HEK293 (cell line): Measurements from ENCODE around the gene PPP4R1.

ENCODE experiments used
- CTCF ChIA-PET: fragments of 350-600 bp; formaldehyde crosslinking; extraction: SDS; loops from one replicate; lab custom pipeline; 2021; ENCODE audit warnings: antibody characterized with exemption; lab: Yijun Ruan, JAX
- POLR2A ChIA-PET: fragments of 300-600 bp; formaldehyde crosslinking; extraction: SDS; loops from one replicate; lab custom pipeline; 2020; ENCODE audit warnings: antibody characterized with exemption, inconsistent platforms; lab: Yijun Ruan, JAX
- H3K27ac ChIP-seq: fragments of 200-500 bp; sonication (Bioruptor generic); 2 replicates; pipeline ENCODE4 v1.5.1; 2014; ENCODE audit warnings: low read depth, low read length, control low read depth, inconsistent platforms; ENCODE audit errors: extremely low read depth
- H3K36me3 ChIP-seq, 2 experiments: fragments of 200-500 bp in 1 of 2; sonication (Bioruptor generic) in 1 of 2; 1 replicate in 1 of 2; 2 replicates in 1 of 2; pipeline ENCODE4 v1.5.1; 2014 to 2017; ENCODE audit warnings: inconsistent platforms in 2 of 2, low read length in 2 of 2; ENCODE audit not compliant: control insufficient read depth in 2 of 2, insufficient read depth in 1 of 2
- H3K4me1 ChIP-seq: fragments of 200-500 bp; sonication (Bioruptor generic); 2 replicates; pipeline ENCODE4 v1.5.1; 2014; ENCODE audit warnings: mild to moderate bottlenecking, low read length, inconsistent platforms; ENCODE audit not compliant: control insufficient read depth, insufficient read depth
- H3K4me3 ChIP-seq: 2 replicates; pipeline ENCODE4 v1.5.1; 2011; ENCODE audit warnings: low read depth, mild to moderate bottlenecking, control low read depth, low read length, moderate library complexity
- H3K9me3 ChIP-seq: fragments of 200-500 bp; sonication (Bioruptor generic); 2 replicates; pipeline ENCODE4 v1.5.1; 2014; ENCODE audit warnings: low read depth, low read length, inconsistent platforms; ENCODE audit not compliant: control insufficient read depth, insufficient read depth
- FEZF1 ChIP-seq: fragments of 450-650 bp; formaldehyde crosslinking; IDR thresholded peaks from 2 replicates; pipeline ENCODE4 v1.5.1; 2016; ENCODE audit warnings: missing biosample characterization, missing genetic modification characterization
- GLI2 ChIP-seq: fragments of 450-650 bp; formaldehyde crosslinking; IDR thresholded peaks from 2 replicates; pipeline ENCODE4; 2017; ENCODE audit warnings: missing biosample characterization, missing genetic modification characterization, low read depth, borderline replicate concordance
- REPIN1 ChIP-seq: fragments of 450-650 bp; formaldehyde crosslinking; IDR thresholded peaks from 2 replicates; pipeline ENCODE4 v1.5.1; 2017; ENCODE audit warnings: missing biosample characterization, missing genetic modification characterization, low read depth
- TCF7L2 ChIP-seq: IDR thresholded peaks from 2 replicates; pipeline ENCODE4 v1.6.1; 2011; ENCODE audit warnings: low read depth, mild to moderate bottlenecking, inconsistent platforms, low read length, moderate library complexity, borderline replicate concordance
- ZBTB10 ChIP-seq: fragments of 450-650 bp; formaldehyde crosslinking; IDR thresholded peaks from 2 replicates; pipeline ENCODE4 v1.5.1; 2016; ENCODE audit warnings: missing biosample characterization, missing genetic modification characterization
- ZFP3 ChIP-seq: fragments of 450-650 bp; formaldehyde crosslinking; IDR thresholded peaks from 2 replicates; pipeline ENCODE4 v1.5.1; 2016; ENCODE audit warnings: low read depth, missing biosample characterization, missing genetic modification characterization
- ZFP69B ChIP-seq: fragments of 450-650 bp; formaldehyde crosslinking; IDR thresholded peaks from 2 replicates; pipeline ENCODE4 v1.5.1; 2016; ENCODE audit warnings: missing biosample characterization, missing genetic modification characterization
- ZIC2 ChIP-seq: fragments of 450-650 bp; formaldehyde crosslinking; IDR thresholded peaks from 2 replicates; pipeline ENCODE4 v1.5.1; 2016; ENCODE audit warnings: missing biosample characterization, missing genetic modification characterization
- ZNF112 ChIP-seq: fragments of 450-650 bp; formaldehyde crosslinking; IDR thresholded peaks from 2 replicates; pipeline ENCODE4 v1.5.0; 2017; ENCODE audit warnings: missing biosample characterization, missing genetic modification characterization
- ZNF140 ChIP-seq: fragments of 450-650 bp; formaldehyde crosslinking; IDR thresholded peaks from 2 replicates; pipeline ENCODE4 v1.5.1; 2016; ENCODE audit warnings: missing biosample characterization, missing genetic modification characterization
- ZNF184 ChIP-seq: fragments of 450-650 bp; IDR thresholded peaks from 2 replicates; pipeline ENCODE4 v1.5.1; 2018; ENCODE audit warnings: missing biosample characterization, mild to moderate bottlenecking, missing genetic modification characterization
- ZNF202 ChIP-seq: fragments of 450-650 bp; formaldehyde crosslinking; IDR thresholded peaks from 2 replicates; pipeline ENCODE4 v1.5.1; 2016; ENCODE audit warnings: missing biosample characterization, missing genetic modification characterization, borderline replicate concordance
- ZNF660 ChIP-seq: fragments of 450-650 bp; IDR thresholded peaks from 2 replicates; pipeline ENCODE4 v1.5.1; 2018; ENCODE audit warnings: missing biosample characterization, mild to moderate bottlenecking, missing genetic modification characterization
- ZNF707 ChIP-seq: fragments of 450-650 bp; formaldehyde crosslinking; IDR thresholded peaks from 2 replicates; pipeline ENCODE4 v1.5.1; 2016; ENCODE audit warnings: missing biosample characterization, missing genetic modification characterization
- TF ChIP-seq, protein P1 (sequence below): fragments of 450-650 bp; formaldehyde crosslinking; IDR thresholded peaks from 2 replicates; pipeline ENCODE4; 2016; ENCODE audit warnings: missing biosample characterization, missing genetic modification characterization
- TF ChIP-seq, protein P2 (sequence below): fragments of 450-650 bp; formaldehyde crosslinking; IDR thresholded peaks from 2 replicates; pipeline ENCODE4 v1.5.1; 2017; ENCODE audit warnings: missing biosample characterization, missing genetic modification characterization
- TF ChIP-seq, protein P3 (sequence below): fragments of 450-650 bp; formaldehyde crosslinking; IDR thresholded peaks from 2 replicates; pipeline ENCODE4 v1.5.0; 2017; ENCODE audit warnings: missing biosample characterization, missing genetic modification characterization, borderline replicate concordance

Gene PPP4R1

GRCh38 chr18:9575558-9575957, 38.8 kb downstream of the PPP4R1 start (continued):
- TF ChIP-seq GLI2 (tag by site-specific recombination) = no peak
- peak; percentile 79; the same call in 1 of the 2 replicates for TF ChIP-seq ZNF660 (tag by site-specific recombination)

DNA sequence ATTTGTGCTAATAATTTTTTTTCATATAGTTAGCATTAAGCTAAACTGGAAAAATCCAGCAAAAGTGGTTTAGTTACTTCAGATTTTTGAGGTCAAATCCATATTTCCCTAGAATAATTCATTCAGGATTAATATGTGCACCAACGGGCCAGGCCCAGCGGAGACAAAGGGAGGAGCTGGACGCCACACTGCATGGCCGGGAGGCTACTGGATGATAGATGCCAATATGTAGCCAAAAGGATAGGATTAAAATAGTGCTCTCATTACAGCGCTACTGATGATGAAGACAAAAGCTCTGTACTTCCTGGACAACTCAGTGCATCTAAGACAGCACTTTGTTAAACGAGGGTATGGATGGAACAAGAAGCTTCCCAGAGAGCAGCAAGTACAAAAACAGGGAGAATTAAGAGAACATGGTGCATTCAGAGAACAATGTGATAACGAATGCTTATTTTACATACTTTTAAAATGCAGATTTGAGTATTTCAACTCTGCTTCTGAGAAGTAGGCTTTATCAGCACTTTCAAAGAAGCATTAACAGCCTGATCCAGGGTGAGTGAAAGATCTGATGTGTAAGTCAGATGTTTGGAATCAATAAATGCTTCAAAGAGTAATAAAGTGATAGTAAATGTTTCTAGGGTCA, 39.8 kb downstream of the PPP4R1 start:
- TF ChIP-seq, protein P1, sequence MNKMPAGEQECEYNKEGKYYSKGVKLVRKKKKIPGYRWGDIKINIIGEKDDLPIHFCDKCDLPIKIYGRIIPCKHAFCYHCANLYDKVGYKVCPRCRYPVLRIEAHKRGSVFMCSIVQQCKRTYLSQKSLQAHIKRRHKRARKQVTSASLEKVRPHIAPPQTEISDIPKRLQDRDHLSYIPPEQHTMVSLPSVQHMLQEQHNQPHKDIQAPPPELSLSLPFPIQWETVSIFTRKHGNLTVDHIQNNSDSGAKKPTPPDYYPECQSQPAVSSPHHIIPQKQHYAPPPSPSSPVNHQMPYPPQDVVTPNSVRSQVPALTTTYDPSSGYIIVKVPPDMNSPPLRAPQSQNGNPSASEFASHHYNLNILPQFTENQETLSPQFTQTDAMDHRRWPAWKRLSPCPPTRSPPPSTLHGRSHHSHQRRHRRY (tag by site-specific recombination) = no peak
- TF ChIP-seq ZNF202 (no peak), ZIC2 (tag by site-specific recombination) (no peak), TCF7L2 (no peak), ZNF140 (no peak), REPIN1 (tag by site-specific recombination) (no peak), ZNF184 (no peak), ZFP69B (no peak), ZBTB10 (no peak), ZNF112 (tag by site-specific recombination) (no peak), ZFP3 (tag by site-specific recombination) (no peak), FEZF1 (tag by site-specific recombination) (no peak), ZNF707 (tag by site-specific recombination) (no peak)
- TF ChIP-seq, protein P2, sequence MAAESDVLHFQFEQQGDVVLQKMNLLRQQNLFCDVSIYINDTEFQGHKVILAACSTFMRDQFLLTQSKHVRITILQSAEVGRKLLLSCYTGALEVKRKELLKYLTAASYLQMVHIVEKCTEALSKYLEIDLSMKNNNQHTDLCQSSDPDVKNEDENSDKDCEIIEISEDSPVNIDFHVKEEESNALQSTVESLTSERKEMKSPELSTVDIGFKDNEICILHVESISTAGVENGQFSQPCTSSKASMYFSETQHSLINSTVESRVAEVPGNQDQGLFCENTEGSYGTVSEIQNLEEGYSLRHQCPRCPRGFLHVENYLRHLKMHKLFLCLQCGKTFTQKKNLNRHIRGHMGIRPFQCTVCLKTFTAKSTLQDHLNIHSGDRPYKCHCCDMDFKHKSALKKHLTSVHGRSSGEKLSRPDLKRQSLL (tag by site-specific recombination) = no peak
- TF ChIP-seq, protein P3, sequence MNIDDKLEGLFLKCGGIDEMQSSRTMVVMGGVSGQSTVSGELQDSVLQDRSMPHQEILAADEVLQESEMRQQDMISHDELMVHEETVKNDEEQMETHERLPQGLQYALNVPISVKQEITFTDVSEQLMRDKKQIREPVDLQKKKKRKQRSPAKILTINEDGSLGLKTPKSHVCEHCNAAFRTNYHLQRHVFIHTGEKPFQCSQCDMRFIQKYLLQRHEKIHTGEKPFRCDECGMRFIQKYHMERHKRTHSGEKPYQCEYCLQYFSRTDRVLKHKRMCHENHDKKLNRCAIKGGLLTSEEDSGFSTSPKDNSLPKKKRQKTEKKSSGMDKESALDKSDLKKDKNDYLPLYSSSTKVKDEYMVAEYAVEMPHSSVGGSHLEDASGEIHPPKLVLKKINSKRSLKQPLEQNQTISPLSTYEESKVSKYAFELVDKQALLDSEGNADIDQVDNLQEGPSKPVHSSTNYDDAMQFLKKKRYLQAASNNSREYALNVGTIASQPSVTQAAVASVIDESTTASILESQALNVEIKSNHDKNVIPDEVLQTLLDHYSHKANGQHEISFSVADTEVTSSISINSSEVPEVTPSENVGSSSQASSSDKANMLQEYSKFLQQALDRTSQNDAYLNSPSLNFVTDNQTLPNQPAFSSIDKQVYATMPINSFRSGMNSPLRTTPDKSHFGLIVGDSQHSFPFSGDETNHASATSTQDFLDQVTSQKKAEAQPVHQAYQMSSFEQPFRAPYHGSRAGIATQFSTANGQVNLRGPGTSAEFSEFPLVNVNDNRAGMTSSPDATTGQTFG (tag by site-specific recombination) = no peak
- no peaks in the 10 kb centered on the region for H3K9me3 ChIP-seq
- no peaks in the 10 kb centered on the region; the same call in 1 of the 2 replicates for H3K4me1 ChIP-seq
- CTCF ChIA-PET = interaction anchor here (0.6 to 4.6 kb wide), 40 partner anchors 9 to 396 kb away, joined by 3 to 31 read pairs (median 5); partner anchors contain the start of gene RAB31
- no peak overlapping the region for H3K4me3 ChIP-seq
- POLR2A ChIA-PET = no interaction called here
- no peak overlapping the region for H3K27ac ChIP-seq
- peaks cover 37 to 57% of the 10 kb centered on the region in 2 experiments for H3K36me3 ChIP-seq
